OCI-LY7 (cell line): ENCODE measurements around the gene KCTD19.

ENCODE experiments used
- EZH2phosphoT487 ChIP-seq: fragments of 200-600 bp; sonication (generic); IDR thresholded peaks from 2 replicates; pipeline ENCODE4 v1.6.1; 2018; ENCODE audit warnings: low read depth, borderline replicate concordance, mild to moderate bottlenecking, mixed run types, antibody characterized with exemption, low read length, moderate library complexity, mixed read lengths
- TF ChIP-seq, protein P1 (sequence below): fragments of 200-600 bp; sonication (generic); conservative IDR thresholded peaks from 2 replicates; pipeline ENCODE4 v1.5.1; 2014; ENCODE audit warnings: mild to moderate bottlenecking, antibody characterized with exemption, low read length, moderate library complexity, mixed read lengths

DNA sequence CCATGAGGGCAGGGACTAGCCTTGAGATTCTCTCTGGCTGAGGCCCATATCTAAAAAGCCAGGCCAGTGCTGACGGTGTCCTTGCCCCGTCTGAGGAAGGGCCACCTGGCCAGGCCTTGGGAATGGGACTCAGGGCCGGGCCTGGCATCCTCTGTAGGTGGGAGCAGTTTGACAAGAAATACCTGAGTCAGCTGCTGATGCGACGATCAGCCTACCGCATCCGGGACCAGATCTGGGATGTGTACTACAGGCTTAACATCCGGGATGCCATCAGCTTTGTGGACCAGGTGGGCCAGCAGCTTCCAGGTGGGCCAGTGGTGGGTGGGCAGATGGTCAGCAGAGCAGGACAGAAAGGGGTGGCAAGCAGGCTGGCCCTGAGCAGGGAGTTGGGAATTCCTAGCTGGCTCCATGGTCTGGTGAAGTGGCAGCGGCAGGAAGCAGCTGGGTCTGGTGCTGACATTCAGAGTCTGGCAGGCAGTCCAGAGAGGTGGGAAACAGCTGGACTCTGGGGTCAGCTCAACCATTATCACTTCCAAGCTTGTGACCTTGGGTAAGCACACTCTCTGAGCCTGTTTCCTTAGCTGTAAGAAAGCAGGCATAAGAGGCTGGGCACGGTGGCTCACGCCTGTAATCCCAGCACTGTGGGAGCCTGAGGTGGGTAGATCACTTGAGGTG lies 68.2 kb downstream of the KCTD19 start:
- TF ChIP-seq, protein P1, sequence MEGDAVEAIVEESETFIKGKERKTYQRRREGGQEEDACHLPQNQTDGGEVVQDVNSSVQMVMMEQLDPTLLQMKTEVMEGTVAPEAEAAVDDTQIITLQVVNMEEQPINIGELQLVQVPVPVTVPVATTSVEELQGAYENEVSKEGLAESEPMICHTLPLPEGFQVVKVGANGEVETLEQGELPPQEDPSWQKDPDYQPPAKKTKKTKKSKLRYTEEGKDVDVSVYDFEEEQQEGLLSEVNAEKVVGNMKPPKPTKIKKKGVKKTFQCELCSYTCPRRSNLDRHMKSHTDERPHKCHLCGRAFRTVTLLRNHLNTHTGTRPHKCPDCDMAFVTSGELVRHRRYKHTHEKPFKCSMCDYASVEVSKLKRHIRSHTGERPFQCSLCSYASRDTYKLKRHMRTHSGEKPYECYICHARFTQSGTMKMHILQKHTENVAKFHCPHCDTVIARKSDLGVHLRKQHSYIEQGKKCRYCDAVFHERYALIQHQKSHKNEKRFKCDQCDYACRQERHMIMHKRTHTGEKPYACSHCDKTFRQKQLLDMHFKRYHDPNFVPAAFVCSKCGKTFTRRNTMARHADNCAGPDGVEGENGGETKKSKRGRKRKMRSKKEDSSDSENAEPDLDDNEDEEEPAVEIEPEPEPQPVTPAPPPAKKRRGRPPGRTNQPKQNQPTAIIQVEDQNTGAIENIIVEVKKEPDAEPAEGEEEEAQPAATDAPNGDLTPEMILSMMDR = no peak
- TF ChIP-seq EZH2phosphoT487 = no peak
